ENCODE data around the gene LYRM4. TPM values are rescaled to one million over a fixed set of nuclear protein-coding genes. Genes with fewer than 3 reads are reported as not detected.

Gene LYRM4
- total and polyA plus RNA-seq, 9 of the 15 experiments (the other 6 are each of a cell fraction or from before 2014, with no cell fraction given): 24.2 to 69.4 (median 41.8) TPM

GRCh38 chr6:5261545-5262109 lies 877 bp upstream of the LYRM4 start (continued):
- TF ChIP-seq ZNF134 (CRISPR knock-in tag; conservative IDR thresholded peaks at IDR 0.05) (no peak), GATAD2B (IDR thresholded peaks at IDR 0.05; ENCODE audit: borderline replicate concordance) (no peak), SP2 (IDR thresholded peaks at IDR 0.05; ENCODE audit: extremely low read depth, low read depth, low read length, poor library complexity, severe bottlenecking) (no peak), TEAD2 (tag; IDR thresholded peaks at IDR 0.05) (no peak), ZNF75A (CRISPR knock-in tag; IDR thresholded peaks at IDR 0.05) (no peak), SIN3B (IDR thresholded peaks at IDR 0.05; ENCODE audit: low read depth) (peak; percentile 97), ZNF3 (CRISPR knock-in tag; IDR thresholded peaks at IDR 0.05) (no peak), HEY1 (CRISPR knock-in tag; IDR thresholded peaks at IDR 0.05; ENCODE audit: borderline replicate concordance) (no peak), NKRF (IDR thresholded peaks at IDR 0.05; ENCODE audit: borderline replicate concordance) (peak; percentile 40), UBTF (IDR thresholded peaks at IDR 0.05; ENCODE audit: borderline replicate concordance in 1 of 2, low read depth in 2 of 2, low read length in 2 of 2) (no peak), ZNF408 (CRISPR knock-in tag; IDR thresholded peaks at IDR 0.05; ENCODE audit: low read depth) (no peak), ILF3 (IDR thresholded peaks at IDR 0.05; ENCODE audit: borderline replicate concordance) (no peak), HDGF (IDR thresholded peaks at IDR 0.05) (no peak), ZBTB40 (IDR thresholded peaks at IDR 0.05) (peak; percentile 71; the same call in 1 of the 2 replicates), ZBTB40 (CRISPR knock-in tag; IDR thresholded peaks at IDR 0.05) (no peak), RBM25 (IDR thresholded peaks at IDR 0.05; ENCODE audit: low read depth, low read length, severe bottlenecking) (no peak)

Data from K562 (cell line).